GM21786 (cell line): ENCODE measurements around the gene NRXN2.

Source experiments
- ATAC-seq: cut with Tn5 transposase; IDR thresholded peaks from one replicate; pipeline ENCODE4 v1.9.1; 2021; ENCODE audit not compliant: unreplicated experiment

NRXN2 gene

GRCh38 chr11:64744544-64745188, 21.7 kb upstream of the NRXN2 start:
- no peak for ATAC-seq

- ATAC-seq = no peak
Measured at GRCh38 chr11:64743591-64744543, 20.9 kb upstream of the NRXN2 start, which contains the start of gene RASGRP2. TSS of gene RASGRP2 (minus strand) at chr11:64744142. CDS start at chr11:64742866, 1,276 bp downstream.

GRCh38 chr11:64742889-64743590, 20.0 kb upstream of the NRXN2 start:
- no peak for ATAC-seq

- ATAC-seq = no peak
Measured at GRCh38 chr11:64742087-64742888, 19.3 kb upstream of the NRXN2 start.

- ATAC-seq = no peak
Measured at GRCh38 chr11:64741375-64742086, 18.5 kb upstream of the NRXN2 start.

DNA sequence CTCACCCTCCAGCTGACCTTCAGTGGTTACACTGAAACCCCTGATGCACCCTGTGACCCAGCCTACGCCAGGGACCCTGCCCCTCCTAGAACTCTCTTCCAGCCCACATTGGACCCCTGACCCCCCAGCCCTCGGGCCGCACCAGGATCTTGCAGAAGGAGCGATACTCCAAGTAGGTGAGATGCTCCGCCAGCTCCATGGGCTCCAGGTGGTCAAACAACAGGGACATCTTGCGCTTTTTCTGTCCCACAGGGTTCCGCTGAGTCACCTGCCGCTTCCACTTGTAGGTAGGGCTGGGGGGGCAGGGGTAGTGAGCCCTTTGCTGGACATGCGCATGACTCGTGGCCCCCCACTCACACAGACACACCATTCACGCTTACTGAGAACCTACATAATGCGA, 16.9 kb upstream of the NRXN2 start:
- no peak for ATAC-seq

GRCh38 chr11:64736654-64737053, 13.7 kb upstream of the NRXN2 start:
- no peak for ATAC-seq

- no peak for ATAC-seq
Measured at GRCh38 chr11:64735725-64736259, 12.8 kb upstream of the NRXN2 start.

DNA sequence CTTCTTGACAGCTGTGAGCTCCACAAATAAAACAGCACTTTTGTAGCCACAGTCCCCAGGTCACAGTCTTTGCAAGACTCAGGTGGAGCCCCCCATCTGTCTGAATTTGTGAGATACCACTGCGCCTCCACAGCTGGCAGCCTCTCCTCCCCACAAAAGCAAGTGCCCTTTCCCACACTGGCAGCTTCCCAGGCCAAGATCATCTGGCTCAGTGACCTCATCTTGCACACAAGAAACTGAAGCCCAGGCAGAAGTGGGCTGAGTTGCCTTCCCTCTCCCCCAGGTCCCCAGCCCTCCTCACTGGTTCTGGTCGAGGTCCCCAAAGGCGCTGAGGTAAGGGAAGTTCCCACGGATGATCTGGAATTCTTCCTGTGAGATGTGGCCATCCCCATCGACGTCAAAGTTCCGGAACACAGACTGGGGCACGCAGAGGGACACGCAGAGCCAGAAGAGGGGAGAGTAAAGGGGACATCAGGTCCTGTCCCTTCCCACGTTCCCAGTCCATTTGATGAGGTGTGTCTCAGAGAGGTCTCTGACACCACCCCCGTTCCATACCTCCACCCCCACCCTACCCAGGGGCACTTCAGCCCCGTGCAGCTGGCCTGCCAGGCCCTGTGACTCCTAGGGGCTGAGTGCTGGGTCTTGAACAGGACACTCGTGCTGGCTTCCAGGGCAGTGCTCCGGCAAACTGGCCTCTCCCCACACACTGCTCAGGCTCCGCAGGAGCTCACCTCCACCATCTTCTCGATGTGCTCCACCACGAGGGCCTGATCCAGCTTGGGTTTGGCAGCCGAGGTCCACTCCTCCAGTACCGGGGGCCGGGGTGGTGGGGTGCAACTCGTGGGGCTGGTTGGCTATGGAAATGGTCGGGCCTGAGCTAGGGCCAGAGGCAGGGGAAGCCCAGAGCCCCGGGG, 12.1 kb upstream of the NRXN2 start:
- ATAC-seq = no peak

DNA sequence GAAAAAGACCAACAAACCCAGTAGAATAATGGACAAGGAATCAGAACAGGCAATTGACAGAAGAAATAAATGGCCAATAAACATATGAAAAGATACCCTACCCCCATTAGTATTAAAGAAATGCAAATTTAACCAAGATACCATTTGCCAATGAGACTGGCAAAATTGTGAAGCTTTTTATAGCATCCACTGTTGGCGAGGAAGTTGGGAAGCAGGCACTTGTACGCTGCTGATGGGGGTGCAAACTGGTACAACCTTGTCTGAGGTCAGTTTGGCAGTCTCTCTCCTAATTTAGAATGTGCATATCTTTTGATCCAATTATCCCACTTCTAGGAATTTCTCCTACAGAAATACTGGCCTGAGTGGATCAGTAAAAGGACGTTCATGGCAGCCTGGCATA, 8.6 kb upstream of the NRXN2 start:
- no peak for ATAC-seq

DNA sequence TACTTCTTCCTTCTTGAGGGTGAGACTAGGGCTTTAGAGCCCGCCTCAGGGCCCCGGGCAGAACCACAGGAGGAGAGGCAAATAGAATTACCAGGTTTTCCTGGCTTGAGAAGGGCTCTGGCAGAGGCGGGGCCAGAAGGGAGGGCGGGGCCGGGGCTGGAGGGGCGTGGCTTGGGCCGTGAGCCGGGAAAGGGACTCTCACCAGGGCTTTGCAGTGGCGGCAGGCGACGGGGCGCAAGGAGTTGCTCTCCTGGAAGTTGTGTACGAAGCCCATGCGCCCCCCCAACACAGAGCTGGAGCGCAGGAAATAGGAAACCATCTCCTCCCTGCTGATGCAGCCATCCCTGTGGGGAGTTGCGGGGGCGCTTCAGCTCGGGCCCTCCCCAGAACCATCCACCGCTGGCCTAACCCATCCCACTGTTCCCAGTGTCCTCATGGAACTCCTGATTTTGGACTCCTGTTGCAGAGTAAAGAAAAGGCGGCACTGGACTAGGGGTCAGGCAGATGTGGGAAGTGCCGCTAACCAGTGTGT, 6.9 kb upstream of the NRXN2 start:
- ATAC-seq = no peak

DNA sequence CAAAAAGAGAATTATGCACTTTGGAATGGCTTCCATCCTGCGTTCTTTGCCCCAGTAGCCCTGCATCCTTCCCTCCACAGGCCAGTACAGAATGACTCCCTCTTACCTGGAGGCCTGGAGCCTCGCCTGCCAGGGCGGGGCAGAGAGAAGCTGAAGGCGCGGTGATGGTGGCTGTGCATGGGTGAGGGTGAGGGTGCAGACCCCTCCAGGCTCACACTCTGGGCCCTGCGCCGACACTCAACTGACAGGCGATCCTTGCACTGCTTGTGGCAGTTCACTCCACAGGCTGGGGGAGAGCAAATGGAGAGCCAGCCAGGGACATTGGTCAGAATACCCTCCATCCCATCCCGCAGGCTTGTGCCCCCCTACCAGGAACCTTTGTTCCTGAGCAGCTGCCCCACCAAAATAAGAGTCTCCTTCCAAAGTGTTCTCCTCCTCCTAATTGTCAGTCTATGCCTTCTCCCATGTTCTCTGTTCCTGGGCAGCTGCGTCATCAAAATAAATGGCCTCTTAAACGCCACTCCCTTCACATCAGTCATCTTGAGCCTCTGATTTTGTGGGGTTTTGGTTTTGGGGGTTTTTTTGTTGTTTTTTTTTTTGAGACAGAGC, 5.9 kb upstream of the NRXN2 start:
- ATAC-seq = no peak

DNA sequence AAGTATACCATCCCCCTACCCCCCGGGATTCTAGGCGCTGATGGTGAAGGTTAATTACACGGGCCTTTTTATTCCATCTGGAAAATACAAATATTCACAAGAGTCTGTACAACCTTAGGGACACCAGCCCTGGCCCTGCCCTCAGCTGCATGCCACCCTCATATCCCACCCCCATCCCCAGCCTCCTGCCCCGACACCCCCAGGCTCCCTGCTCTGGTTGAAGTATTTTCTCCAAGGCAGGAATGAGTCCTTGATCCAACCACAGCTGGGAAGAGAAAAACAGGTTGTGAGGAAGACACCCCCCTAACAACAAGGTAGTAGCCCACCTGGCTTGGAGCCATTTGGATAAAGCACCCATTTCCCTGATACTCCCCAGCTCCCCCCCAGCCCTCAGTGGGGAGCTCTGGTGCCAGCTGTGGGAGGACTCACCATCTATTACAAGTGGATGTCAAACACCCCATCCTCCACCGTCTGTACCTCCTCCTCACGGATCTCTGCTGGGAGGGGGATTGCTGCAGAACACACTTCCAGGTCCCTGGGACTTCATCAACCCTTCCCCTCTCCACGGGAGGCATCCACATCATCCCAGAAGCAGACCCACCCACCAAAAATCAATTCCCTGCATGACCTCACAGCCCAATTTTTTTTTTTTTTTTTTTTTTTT, 4.0 kb upstream of the NRXN2 start:
- ATAC-seq = no peak

- ATAC-seq = no peak
Measured at GRCh38 chr11:64726211-64726641, 3.2 kb upstream of the NRXN2 start.

DNA sequence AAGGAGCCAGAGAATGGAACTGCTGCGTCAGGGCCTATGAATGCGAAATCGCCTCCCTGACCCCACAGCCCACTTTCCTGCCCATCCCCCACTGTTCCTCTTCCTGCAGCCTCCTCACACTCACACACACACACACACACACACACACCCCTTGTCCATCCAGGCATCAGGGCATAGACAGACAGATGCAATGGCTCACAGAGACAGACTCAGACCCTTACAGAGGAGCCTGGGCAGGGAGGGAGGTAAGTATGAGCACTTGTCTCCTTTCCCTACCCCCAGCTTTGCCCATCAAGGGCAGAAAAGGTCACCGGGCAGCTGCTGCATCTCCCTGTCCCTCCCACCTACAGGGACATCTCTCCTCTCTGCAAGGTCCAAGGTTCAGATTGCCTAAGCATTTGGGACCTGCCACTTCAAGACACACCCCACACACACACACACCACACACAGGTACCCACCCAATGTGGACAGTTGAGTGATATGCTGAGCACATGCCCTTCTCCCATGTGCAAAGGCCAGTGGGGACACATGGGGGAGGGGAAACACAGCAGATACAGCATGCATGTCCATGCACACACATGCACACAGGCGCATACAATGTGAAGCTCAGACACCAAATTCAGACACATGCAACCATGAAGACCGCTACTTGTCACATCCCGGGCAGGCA, 2.0 kb upstream of the NRXN2 start:
- no peak for ATAC-seq

GRCh38 chr11:64723907-64724862, 1.2 kb upstream of the NRXN2 start:
- ATAC-seq = no peak
